ENCODE results near the gene GHDC.
"Not testable (repeated sequence)": the region's sequence is repeated elsewhere in the genome, so short reads cannot be mapped to it uniquely, and the experiment has no call there.

Gene GHDC

GRCh38 chr17:42193969-42194899 is at the start of gene GHDC:
GHDC (minus strand) TSS chr17:42194494; CDS start chr17:42193581, 913 bp downstream.
- in situ Hi-C loops (cut with MboI; ENCODE audit: low sequenced_read_pairs): no loop called here

- in situ Hi-C loops (cut with MboI; ENCODE audit: low sequenced_read_pairs): no loop called here
Observed at GRCh38 chr17:42243493-42243982, 49.2 kb upstream of the GHDC start.

GRCh38 chr17:42241871-42242270 is 47.6 kb upstream of the GHDC start:
- in situ Hi-C loops (cut with MboI; ENCODE audit: low sequenced_read_pairs): no loop called here

- in situ Hi-C loops (cut with MboI; ENCODE audit: low sequenced_read_pairs): not testable (repeated sequence)
Observed at GRCh38 chr17:42240863-42241262, 46.6 kb upstream of the GHDC start.

GRCh38 chr17:42240201-42240600 is 45.9 kb upstream of the GHDC start:
- in situ Hi-C loops (cut with MboI; ENCODE audit: low sequenced_read_pairs): no loop called here

- in situ Hi-C loops (cut with MboI; ENCODE audit: low sequenced_read_pairs): not testable (repeated sequence)
Observed at GRCh38 chr17:42239576-42239975, 45.3 kb upstream of the GHDC start.

- in situ Hi-C loops (cut with MboI; ENCODE audit: low sequenced_read_pairs): no loop called here
Observed at GRCh38 chr17:42236760-42237159, 42.5 kb upstream of the GHDC start.

GRCh38 chr17:42233994-42234393 is 39.7 kb upstream of the GHDC start:
- in situ Hi-C loops (cut with MboI; ENCODE audit: low sequenced_read_pairs): no loop called here

- in situ Hi-C loops (cut with MboI; ENCODE audit: low sequenced_read_pairs): no loop called here
Observed at GRCh38 chr17:42233156-42233555, 38.9 kb upstream of the GHDC start.

GRCh38 chr17:42230225-42230624 is 35.9 kb upstream of the GHDC start:
- in situ Hi-C loops (cut with MboI; ENCODE audit: low sequenced_read_pairs): no loop called here

- in situ Hi-C loops (cut with MboI; ENCODE audit: low sequenced_read_pairs): no loop called here
Observed at GRCh38 chr17:42227849-42228700, 33.8 kb upstream of the GHDC start.

- in situ Hi-C loops (cut with MboI; ENCODE audit: low sequenced_read_pairs): no loop called here
Observed at GRCh38 chr17:42225646-42226045, 31.4 kb upstream of the GHDC start.

GRCh38 chr17:42224651-42225050 is 30.4 kb upstream of the GHDC start:
- in situ Hi-C loops (cut with MboI; ENCODE audit: low sequenced_read_pairs): no loop called here

- in situ Hi-C loops (cut with MboI; ENCODE audit: low sequenced_read_pairs): no loop called here
Observed at GRCh38 chr17:42221886-42222745, 27.8 kb upstream of the GHDC start.

- in situ Hi-C loops (cut with MboI; ENCODE audit: low sequenced_read_pairs): not testable (repeated sequence)
Observed at GRCh38 chr17:42219280-42219679, 25.0 kb upstream of the GHDC start.

GRCh38 chr17:42214156-42214555 is 19.9 kb upstream of the GHDC start:
- in situ Hi-C loops (cut with MboI; ENCODE audit: low sequenced_read_pairs): no loop called here

GRCh38 chr17:42212382-42212781 is 18.1 kb upstream of the GHDC start:
- in situ Hi-C loops (cut with MboI; ENCODE audit: low sequenced_read_pairs): no loop called here

- in situ Hi-C loops (cut with MboI; ENCODE audit: low sequenced_read_pairs): not testable (repeated sequence)
Observed at GRCh38 chr17:42211921-42212341, 17.6 kb upstream of the GHDC start.

GRCh38 chr17:42210046-42210445 is 15.8 kb upstream of the GHDC start:
- in situ Hi-C loops (cut with MboI; ENCODE audit: low sequenced_read_pairs): no loop called here

- in situ Hi-C loops (cut with MboI; ENCODE audit: low sequenced_read_pairs): not testable (repeated sequence)
Observed at GRCh38 chr17:42206153-42206612, 11.9 kb upstream of the GHDC start.
